HL-60 (cell line): Measurements from ENCODE around the gene CNFN.

Experiments
- GABPA ChIP-seq: IDR thresholded peaks from 2 replicates; pipeline ENCODE4 v1.6.1; 2012; ENCODE audit warnings: low read depth
- POLR2AphosphoS5 ChIP-seq: IDR thresholded peaks from 2 replicates; pipeline ENCODE4 v1.6.1; 2012; ENCODE audit warnings: low read depth
- SPI1 ChIP-seq: IDR thresholded peaks from 2 replicates; pipeline ENCODE4 v1.6.1; 2012; ENCODE audit warnings: low read depth, mild to moderate bottlenecking, borderline replicate concordance
- TF ChIP-seq, protein P1 (sequence below): IDR thresholded peaks from one replicate; pipeline ENCODE4 v1.5.1; 2011; ENCODE audit warnings: low read length, control low read depth, inconsistent platforms; ENCODE audit not compliant: insufficient read depth
- TF ChIP-seq, protein P2 (sequence below): IDR thresholded peaks from 2 replicates; pipeline ENCODE4 v1.6.1; 2012; ENCODE audit warnings: low read depth; ENCODE audit not compliant: insufficient replicate concordance

DNA sequence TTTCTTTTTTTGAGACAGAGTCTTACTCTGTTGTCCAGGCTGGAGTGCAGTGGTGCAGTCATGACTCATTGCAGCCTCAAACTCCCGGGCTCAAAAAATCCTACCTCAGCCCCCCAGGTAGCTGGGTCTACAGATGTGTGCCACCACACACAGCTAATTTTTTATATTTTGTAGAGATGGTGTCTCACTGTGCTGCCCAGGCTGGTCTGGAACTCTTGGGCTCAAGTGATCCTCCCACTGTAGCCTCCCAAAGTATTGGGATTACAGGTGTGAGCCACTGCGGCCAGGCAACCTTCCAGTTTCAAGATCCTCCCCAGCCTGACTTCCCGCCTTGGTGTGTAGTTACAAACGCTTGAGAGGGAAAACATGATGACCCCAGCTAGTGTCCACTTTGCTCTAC lies 22.2 kb downstream of the CNFN start:
- TF ChIP-seq, protein P1, sequence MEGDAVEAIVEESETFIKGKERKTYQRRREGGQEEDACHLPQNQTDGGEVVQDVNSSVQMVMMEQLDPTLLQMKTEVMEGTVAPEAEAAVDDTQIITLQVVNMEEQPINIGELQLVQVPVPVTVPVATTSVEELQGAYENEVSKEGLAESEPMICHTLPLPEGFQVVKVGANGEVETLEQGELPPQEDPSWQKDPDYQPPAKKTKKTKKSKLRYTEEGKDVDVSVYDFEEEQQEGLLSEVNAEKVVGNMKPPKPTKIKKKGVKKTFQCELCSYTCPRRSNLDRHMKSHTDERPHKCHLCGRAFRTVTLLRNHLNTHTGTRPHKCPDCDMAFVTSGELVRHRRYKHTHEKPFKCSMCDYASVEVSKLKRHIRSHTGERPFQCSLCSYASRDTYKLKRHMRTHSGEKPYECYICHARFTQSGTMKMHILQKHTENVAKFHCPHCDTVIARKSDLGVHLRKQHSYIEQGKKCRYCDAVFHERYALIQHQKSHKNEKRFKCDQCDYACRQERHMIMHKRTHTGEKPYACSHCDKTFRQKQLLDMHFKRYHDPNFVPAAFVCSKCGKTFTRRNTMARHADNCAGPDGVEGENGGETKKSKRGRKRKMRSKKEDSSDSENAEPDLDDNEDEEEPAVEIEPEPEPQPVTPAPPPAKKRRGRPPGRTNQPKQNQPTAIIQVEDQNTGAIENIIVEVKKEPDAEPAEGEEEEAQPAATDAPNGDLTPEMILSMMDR, result no peak
- TF ChIP-seq SPI1, result no peak
- TF ChIP-seq, protein P2, sequence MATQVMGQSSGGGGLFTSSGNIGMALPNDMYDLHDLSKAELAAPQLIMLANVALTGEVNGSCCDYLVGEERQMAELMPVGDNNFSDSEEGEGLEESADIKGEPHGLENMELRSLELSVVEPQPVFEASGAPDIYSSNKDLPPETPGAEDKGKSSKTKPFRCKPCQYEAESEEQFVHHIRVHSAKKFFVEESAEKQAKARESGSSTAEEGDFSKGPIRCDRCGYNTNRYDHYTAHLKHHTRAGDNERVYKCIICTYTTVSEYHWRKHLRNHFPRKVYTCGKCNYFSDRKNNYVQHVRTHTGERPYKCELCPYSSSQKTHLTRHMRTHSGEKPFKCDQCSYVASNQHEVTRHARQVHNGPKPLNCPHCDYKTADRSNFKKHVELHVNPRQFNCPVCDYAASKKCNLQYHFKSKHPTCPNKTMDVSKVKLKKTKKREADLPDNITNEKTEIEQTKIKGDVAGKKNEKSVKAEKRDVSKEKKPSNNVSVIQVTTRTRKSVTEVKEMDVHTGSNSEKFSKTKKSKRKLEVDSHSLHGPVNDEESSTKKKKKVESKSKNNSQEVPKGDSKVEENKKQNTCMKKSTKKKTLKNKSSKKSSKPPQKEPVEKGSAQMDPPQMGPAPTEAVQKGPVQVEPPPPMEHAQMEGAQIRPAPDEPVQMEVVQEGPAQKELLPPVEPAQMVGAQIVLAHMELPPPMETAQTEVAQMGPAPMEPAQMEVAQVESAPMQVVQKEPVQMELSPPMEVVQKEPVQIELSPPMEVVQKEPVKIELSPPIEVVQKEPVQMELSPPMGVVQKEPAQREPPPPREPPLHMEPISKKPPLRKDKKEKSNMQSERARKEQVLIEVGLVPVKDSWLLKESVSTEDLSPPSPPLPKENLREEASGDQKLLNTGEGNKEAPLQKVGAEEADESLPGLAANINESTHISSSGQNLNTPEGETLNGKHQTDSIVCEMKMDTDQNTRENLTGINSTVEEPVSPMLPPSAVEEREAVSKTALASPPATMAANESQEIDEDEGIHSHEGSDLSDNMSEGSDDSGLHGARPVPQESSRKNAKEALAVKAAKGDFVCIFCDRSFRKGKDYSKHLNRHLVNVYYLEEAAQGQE, result no peak
- no peak for TF ChIP-seq GABPA
- TF ChIP-seq POLR2AphosphoS5, result no peak
